GM13977 (cell line): ENCODE results near the gene HOXC10.
A peak's percentile ranks its signal among the peaks of the same experiment; 100 is the strongest.

Experiments
- DNase-seq: peaks from one replicate; pipeline ENCODE4 v3.0.0; 2012; ENCODE audit warnings: low spot score
- in situ Hi-C: fragments of 300-500 bp; cut with MboI; formaldehyde crosslinking; loops from one replicate; pipeline ENCODE4 v1.12.0; 2022; ENCODE audit warnings: low sequenced_read_pairs, low pct_unique_long_range_greater_than_20kb, mixed read lengths, inconsistent platforms; ENCODE audit not compliant: unreplicated experiment
- TF ChIP-seq, protein P1 (sequence below): IDR thresholded peaks from 2 replicates; pipeline ENCODE4 v1.5.1; 2012; ENCODE audit warnings: mild to moderate bottlenecking, control low read depth; ENCODE audit not compliant: insufficient read depth; ENCODE audit errors: extremely low read depth, missing control alignments

The HOXC10 gene

DNA sequence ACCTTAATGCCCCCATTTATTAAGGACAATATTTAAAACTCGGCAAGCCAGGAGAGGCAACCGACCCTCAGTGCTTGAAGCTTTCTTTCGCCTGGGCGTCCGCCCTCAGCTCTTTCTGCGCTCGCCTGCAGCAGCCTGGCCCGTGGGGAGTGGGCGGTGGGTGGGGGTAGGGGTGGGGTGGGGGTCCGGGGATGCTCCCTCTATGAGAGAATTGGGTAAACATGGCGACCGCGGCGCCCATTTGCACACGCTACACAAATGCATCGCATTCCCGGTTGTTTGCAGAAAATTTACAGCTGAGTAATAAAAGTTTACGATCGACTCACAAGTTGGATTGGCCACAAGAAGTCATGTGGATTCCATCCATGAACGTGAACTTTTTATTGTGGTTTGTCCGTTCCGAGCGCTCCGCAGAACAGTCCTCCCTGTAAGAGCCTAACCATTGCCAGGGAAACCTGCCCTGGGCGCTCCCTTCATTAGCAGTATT is 31.6 kb downstream of the HOXC10 start:
- no peak for DNase-seq
- in situ Hi-C loops, result loop anchor here (25.0 kb wide), 1 partner anchor 346 kb away; the partner anchor contains the start of gene GPR84
- TF ChIP-seq, protein P1, sequence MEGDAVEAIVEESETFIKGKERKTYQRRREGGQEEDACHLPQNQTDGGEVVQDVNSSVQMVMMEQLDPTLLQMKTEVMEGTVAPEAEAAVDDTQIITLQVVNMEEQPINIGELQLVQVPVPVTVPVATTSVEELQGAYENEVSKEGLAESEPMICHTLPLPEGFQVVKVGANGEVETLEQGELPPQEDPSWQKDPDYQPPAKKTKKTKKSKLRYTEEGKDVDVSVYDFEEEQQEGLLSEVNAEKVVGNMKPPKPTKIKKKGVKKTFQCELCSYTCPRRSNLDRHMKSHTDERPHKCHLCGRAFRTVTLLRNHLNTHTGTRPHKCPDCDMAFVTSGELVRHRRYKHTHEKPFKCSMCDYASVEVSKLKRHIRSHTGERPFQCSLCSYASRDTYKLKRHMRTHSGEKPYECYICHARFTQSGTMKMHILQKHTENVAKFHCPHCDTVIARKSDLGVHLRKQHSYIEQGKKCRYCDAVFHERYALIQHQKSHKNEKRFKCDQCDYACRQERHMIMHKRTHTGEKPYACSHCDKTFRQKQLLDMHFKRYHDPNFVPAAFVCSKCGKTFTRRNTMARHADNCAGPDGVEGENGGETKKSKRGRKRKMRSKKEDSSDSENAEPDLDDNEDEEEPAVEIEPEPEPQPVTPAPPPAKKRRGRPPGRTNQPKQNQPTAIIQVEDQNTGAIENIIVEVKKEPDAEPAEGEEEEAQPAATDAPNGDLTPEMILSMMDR, result no peak

DNA sequence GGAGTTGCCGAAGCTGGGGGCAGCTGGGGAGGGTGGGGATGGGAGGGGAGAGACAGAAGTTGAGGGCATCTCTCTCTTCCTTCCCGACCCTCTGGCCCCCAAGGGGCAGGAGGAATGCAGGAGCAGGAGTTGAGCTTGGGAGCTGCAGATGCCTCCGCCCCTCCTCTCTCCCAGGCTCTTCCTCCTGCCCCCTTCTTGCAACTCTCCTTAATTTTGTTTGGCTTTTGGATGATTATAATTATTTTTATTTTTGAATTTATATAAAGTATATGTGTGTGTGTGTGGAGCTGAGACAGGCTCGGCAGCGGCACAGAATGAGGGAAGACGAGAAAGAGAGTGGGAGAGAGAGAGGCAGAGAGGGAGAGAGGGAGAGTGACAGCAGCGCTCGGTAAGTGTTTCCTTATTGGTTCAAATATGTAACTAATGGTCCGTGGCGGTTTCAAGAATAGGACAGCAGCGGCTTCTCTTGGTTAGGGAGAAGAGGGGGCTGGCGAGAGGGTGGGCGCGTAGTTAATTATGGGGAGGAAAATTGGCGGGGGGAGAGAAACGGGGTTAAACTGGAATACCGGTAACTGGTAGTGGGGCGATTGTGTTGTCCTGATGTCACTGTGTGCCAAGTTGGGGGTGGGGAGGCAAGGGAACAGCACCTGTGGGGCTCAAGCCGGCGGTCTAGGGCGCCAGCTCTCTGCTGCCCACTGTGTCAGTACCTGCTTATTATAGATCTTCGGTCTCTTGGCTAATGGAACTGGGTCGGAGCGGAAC is 32.3 kb downstream of the HOXC10 start:
- TF ChIP-seq, protein P1, result no peak
- no peak for DNase-seq
- in situ Hi-C loops, result loop anchor here (25.0 kb wide), 1 partner anchor 345 kb away; the partner anchor contains the start of gene GPR84

DNA sequence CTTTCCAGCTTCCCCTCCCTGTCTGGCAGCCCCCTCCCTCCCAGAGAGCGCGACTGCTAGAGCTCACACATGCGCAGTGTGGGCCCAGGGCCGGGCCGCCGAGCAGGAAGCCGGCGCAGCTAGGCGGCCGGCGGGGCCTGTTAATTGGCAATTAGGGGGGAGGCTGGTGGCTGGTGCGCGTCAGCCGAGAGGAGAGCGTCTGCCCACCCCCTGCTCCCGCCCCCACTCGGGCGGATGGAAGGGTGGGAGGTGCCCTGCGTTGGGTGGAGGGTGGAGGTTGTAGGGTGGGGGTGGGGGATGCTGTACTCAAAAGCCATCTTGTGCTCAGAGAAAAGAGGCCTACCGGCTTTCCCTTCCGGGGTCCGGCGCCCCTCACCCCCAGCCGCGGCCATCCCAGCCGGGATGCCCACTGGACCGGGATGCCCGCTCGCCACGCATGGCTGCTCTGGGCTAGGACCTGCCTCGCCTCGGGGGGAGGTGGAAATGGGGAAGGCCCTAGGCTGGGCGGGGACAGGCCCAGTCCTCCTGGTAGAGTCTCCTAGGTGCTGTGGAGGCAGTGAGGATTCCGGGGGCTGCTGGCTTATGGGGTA is 33.0 kb downstream of the HOXC10 start:
- in situ Hi-C loops, result loop anchor here (25.0 kb wide), 1 partner anchor 344 kb away; the partner anchor contains the start of gene GPR84
- peak; percentile 97 for DNase-seq
- TF ChIP-seq, protein P1, result no peak

- no peak for DNase-seq
- TF ChIP-seq, protein P1, result no peak
- in situ Hi-C loops, result loop anchor here (25.0 kb wide), 1 partner anchor 344 kb away; the partner anchor contains the start of gene GPR84
These were observed 33.6 kb downstream of the HOXC10 start for GRCh38 chr12:54018468-54018984.

- TF ChIP-seq, protein P1, result no peak
- DNase-seq, result no peak
- in situ Hi-C loops, result loop anchor here (25.0 kb wide), 1 partner anchor 343 kb away; the partner anchor contains the start of gene GPR84
These were observed 34.3 kb downstream of the HOXC10 start for GRCh38 chr12:54019091-54019811.
